AG04450 (cell line): Measurements from ENCODE around the gene TBC1D16. TPM values are rescaled to one million over a fixed set of nuclear protein-coding genes. Genes with fewer than 3 reads are reported as not detected.

ENCODE experiments used
- CTCF ChIA-PET: fragments of 300-600, 350-600 bp; formaldehyde crosslinking; extraction: SDS; loops from one replicate; lab custom pipeline; 2022; ENCODE audit warnings: antibody characterized with exemption, inconsistent platforms; lab: Charles Lee
- POLR2A ChIA-PET: fragments of 350-600 bp; formaldehyde crosslinking; extraction: SDS; loops from one replicate; lab custom pipeline; 2021; ENCODE audit warnings: antibody characterized with exemption, inconsistent platforms; lab: Yijun Ruan, JAX
- DNase-seq: peaks from one replicate; pipeline ENCODE4 v3.0.0-alpha.2; 2011; ENCODE audit warnings: low read depth, low spot score
- H3K27ac ChIP-seq: one replicate; pipeline ENCODE4 v1.5.1; 2012; ENCODE audit warnings: low read depth, low read length, control low read depth
- H3K27me3 ChIP-seq: one replicate; pipeline ENCODE4 v1.6.0; 2012; ENCODE audit warnings: low read length; ENCODE audit not compliant: control insufficient read depth, insufficient read depth
- H3K4me3 ChIP-seq: 2 replicates; pipeline ENCODE4 v1.5.1; 2011; ENCODE audit warnings: mild to moderate bottlenecking, low read depth, low read length, control low read depth
- H3K9me3 ChIP-seq: 2 replicates; pipeline ENCODE4 v1.5.1; 2012; ENCODE audit warnings: low read length; ENCODE audit not compliant: control insufficient read depth, insufficient read depth
- CTCF ChIP-seq: IDR thresholded peaks from 2 replicates; pipeline ENCODE4 v1.5.1; 2011; ENCODE audit warnings: low read depth, low read length, control low read depth, inconsistent platforms
- polyA plus RNA-seq: library from polyadenylated mRNA; depleted of rRNA; stranded (reverse); fragments of >200 nt; gene quantifications from 2 replicates; pipeline ENCODE4 v1.2.3, GENCODE V29; 2011

TBC1D16 gene
- polyA plus RNA-seq, 1 experiment = 10.9 TPM

GRCh38 chr17:80055597-80055996, 19.9 kb upstream of the TBC1D16 start:
- no peak for DNase-seq
- ChIA-PET POLR2A (no interaction called here), CTCF (interaction anchor here (1.1 to 1.7 kb wide), 2 partner anchors 27 to 46 kb away, joined by 4 to 5 read pairs; partner anchors contain the start of gene GAA)
- no peak overlapping the region for H3K4me3 ChIP-seq
- no peaks in the 10 kb centered on the region for H3K9me3 ChIP-seq
- H3K27ac ChIP-seq = no peak overlapping the region
- TF ChIP-seq CTCF = no peak
- H3K27me3 ChIP-seq = no peaks in the 10 kb centered on the region

GRCh38 chr17:80053102-80053501, 17.4 kb upstream of the TBC1D16 start:
- ChIA-PET POLR2A (no interaction called here), CTCF (no interaction called here)
- H3K27ac ChIP-seq = no peak overlapping the region
- H3K27me3 ChIP-seq = no peaks in the 10 kb centered on the region
- no peaks in the 10 kb centered on the region for H3K9me3 ChIP-seq
- TF ChIP-seq CTCF = no peak
- no peak for DNase-seq
- H3K4me3 ChIP-seq = no peak overlapping the region

GRCh38 chr17:80051681-80052080, 16.0 kb upstream of the TBC1D16 start:
- DNase-seq = no peak
- CTCF ChIA-PET = no interaction called here
- no peak for TF ChIP-seq CTCF
- POLR2A ChIA-PET = no interaction called here
- Histone ChIP-seq H3K9me3 (no peaks in the 10 kb centered on the region), H3K27me3 (no peaks in the 10 kb centered on the region), H3K27ac (no peak overlapping the region), H3K4me3 (no peak overlapping the region)

- no peak for DNase-seq
- TF ChIP-seq CTCF = no peak
- Histone ChIP-seq H3K27me3 (no peaks in the 10 kb centered on the region), H3K9me3 (no peaks in the 10 kb centered on the region), H3K27ac (no peak overlapping the region), H3K4me3 (no peak overlapping the region)
- CTCF ChIA-PET = no interaction called here
- POLR2A ChIA-PET = no interaction called here
These were observed 15.0 kb upstream of the TBC1D16 start for GRCh38 chr17:80050706-80051105.

- Histone ChIP-seq H3K27me3 (no peaks in the 10 kb centered on the region), H3K4me3 (no peak overlapping the region), H3K9me3 (no peaks in the 10 kb centered on the region), H3K27ac (no peak overlapping the region)
- DNase-seq = no peak
- TF ChIP-seq CTCF = no peak
- CTCF ChIA-PET = interaction anchor here (1.9 kb wide), 1 partner anchor 52 kb away, joined by 5 read pairs; the partner anchor contains the start of gene GAA
- POLR2A ChIA-PET = no interaction called here
These were observed 14.3 kb upstream of the TBC1D16 start for GRCh38 chr17:80049986-80050385.
